Left colon (tissue), 2 donors: ENCODE data around the gene FBXL7. TPM values are rescaled to one million over a fixed set of nuclear protein-coding genes. Genes with fewer than 3 reads are reported as not detected.

Experiments used
- ATAC-seq: fragments of 200-7000 bp; cut with Tn5 transposase; one replicate; pipeline ENCODE4 v1.9.1; 2020; ENCODE audit warnings: mild to moderate bottlenecking, moderate library complexity
- DNase-seq, 2 donors: peaks; one replicate each; pipeline ENCODE4 v3.0.0-alpha.2; 2020
- intact Hi-C, 2 donors: fragments of 100-400 bp; cut with DNase I in 1 of 2; cut with micrococcal nuclease in 1 of 2; formaldehyde crosslinking; loops; one replicate each; pipeline versions ENCODE4 v1.11.2 to v1.14.0; 2022; cut with DNase I, micrococcal nuclease
- total RNA-seq, 2 donors: library from RNA; stranded (reverse); fragmentation: NEBNext Ultra II Directional; extraction: Animal tissue kit (Norgen Biotek cat#: 25700); gene quantifications; one replicate each; pipeline ENCODE4 v1.2.1, GENCODE V29; 2021
- donor health status: DM: no; HTN: no; CAD: no.
- donor health status: DM: yes; HTN: yes; CAD: no.

FBXL7 gene
- total RNA-seq, 2 donors from 2014 or later: 1.6 to 3.6 TPM

- ATAC-seq (no peak), DNase-seq (no peak)
- intact Hi-C loops: no loop called here
Measured at GRCh38 chr5:15600035-15600434, 100.1 kb downstream of the FBXL7 start.

DNA sequence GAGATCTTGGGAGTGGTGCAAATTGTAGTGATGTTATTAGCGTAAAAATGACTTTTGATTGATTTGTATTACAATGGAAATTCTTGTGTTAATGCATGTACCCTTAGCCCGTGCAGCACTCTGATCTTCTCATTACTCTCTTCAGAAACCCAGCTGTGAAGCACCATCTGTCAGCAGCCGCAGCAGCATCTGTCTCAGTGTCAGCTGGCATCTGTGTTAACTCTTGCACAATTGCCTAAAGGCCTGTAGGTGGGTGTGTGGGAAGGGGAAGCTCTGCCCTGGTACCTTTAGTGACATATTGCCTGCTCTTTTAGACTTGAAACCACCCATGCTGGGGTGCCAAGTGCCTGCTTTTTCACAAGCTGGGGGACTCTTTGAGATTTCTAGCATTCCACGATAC lies 101.3 kb downstream of the FBXL7 start:
- DNase-seq: no peak
- ATAC-seq: no peak
- intact Hi-C loops: no loop called here

GRCh38 chr5:15601853-15602252 lies 101.9 kb downstream of the FBXL7 start:
- DNase-seq: no peak

DNA sequence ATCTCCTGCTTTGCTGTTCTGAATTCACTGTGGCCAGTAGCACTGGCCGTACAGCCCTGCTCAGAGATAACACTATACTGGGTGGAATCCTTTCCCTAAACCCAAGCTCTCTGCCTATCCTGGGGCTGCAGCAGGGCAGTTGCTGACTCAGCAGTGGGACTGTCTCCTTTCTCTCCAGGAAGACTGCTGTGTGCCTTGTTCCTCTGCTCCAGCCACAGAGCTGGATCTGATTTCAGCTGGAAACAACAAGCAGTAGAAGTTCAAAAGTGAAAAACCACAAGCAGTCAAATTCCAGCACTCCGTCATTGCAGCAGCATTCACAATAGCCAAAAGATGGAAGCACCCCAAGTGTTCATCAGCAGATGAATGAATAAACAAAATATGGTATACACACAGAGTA lies 105.0 kb downstream of the FBXL7 start:
- intact Hi-C loops: no loop called here
- DNase-seq: no peak
- ATAC-seq: no peak

More at GRCh38 chr5:15601853-15602252, 101.9 kb downstream of the FBXL7 start:
- ATAC-seq: no peak
- intact Hi-C loops: no loop called here

DNA sequence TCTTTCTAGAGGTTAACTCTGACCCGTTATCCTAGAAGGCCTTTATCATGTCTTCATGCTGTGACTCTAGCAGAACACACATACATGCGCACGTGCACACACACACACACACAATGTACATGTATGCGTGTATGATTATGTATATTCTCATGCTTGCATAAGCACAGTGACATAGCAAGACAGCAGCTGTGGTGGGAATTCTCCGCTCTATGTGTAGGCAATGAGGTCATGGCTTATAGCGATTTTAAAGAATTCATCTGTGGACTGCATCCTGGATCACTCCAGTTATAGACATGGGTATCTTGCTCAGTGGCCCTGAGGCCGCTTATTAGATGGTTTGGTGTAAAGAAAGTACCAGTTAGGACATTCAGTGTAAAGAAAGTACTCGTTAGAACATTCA lies 106.2 kb downstream of the FBXL7 start:
- no peak for ATAC-seq
- intact Hi-C loops: no loop called here
- DNase-seq: no peak

GRCh38 chr5:15607076-15607475 lies 107.1 kb downstream of the FBXL7 start:
- ATAC-seq (no peak), DNase-seq (no peak)
- intact Hi-C loops: no loop called here

DNA sequence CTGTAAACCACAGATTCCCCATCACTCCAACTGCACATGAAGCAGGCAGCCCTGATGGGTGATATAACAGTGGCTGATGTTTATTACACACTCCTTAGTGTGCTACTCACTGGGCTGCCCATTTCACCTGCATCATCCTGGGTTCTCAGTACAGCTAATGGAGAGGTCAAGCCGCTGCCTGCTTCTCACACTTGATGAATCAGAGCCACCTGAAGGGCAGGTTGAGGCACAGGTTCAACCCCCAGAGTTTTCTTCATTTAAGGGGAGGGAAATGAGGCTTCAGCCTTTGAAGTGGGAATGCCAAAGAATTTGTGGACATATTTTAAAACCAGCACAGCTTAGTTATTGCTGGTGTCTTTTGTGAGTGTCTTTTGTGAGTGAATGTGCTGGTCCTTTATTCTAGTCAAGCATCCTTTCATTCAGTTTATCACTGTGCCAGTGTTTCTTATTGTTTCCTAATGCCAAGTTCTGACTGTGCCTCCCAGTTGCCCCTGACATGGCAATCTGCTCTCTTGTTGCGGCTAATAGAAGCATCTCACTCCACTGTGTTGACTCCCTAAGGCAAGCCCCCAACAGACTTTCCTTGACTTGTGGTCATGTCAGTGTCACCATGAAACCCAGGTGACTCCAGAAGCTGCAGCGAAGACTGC lies 109.2 kb downstream of the FBXL7 start:
- DNase-seq (no peak), ATAC-seq (no peak)
- intact Hi-C loops: no loop called here

GRCh38 chr5:15610216-15610615 lies 110.2 kb downstream of the FBXL7 start:
- ATAC-seq (no peak), DNase-seq (no peak)
- intact Hi-C loops: no loop called here

DNA sequence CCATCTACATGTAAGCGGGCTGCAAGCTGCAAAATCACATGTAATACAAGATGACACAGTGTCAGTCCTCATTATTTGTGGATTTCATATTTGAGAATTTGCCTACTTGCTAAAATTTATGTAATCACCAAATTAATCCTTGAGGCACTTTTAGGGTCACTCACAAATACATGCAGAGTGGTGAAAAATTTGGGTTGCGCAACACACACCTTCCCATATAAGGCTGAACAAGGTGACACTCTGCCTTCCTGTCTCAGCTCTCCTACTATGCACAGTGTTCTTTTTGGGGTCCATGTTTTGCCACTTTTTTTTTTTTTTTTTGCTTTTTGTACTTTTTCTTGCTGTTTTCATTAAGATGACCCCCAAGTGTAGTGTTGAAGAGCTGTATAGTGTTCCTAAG lies 111.0 kb downstream of the FBXL7 start:
- no peak for DNase-seq
- intact Hi-C loops: no loop called here
- no peak for ATAC-seq

- no peak for DNase-seq
- no peak for ATAC-seq
- intact Hi-C loops: no loop called here
Measured at GRCh38 chr5:15612915-15613635, 113.1 kb downstream of the FBXL7 start.

DNA sequence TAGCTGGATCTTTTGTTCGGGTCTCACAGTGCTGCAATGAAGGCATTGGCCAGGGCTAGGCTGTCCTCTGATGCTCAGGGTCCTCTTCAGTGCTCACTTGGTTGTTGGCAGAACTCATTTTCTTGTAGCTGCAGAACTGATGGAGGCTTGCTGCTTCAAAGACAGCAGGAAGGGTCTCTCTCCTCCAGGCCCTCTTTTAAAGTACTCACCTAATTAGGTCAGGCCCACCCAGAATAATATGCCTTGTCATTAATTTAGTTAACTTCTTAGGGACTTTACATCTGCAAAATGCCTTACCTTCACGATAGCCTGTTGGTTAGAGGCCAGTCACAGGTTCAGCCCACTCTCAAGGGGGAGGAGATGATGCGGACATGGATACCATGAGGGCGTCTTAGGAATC lies 114.7 kb downstream of the FBXL7 start:
- DNase-seq: no peak
- no peak for ATAC-seq
- intact Hi-C loops: no loop called here

DNA sequence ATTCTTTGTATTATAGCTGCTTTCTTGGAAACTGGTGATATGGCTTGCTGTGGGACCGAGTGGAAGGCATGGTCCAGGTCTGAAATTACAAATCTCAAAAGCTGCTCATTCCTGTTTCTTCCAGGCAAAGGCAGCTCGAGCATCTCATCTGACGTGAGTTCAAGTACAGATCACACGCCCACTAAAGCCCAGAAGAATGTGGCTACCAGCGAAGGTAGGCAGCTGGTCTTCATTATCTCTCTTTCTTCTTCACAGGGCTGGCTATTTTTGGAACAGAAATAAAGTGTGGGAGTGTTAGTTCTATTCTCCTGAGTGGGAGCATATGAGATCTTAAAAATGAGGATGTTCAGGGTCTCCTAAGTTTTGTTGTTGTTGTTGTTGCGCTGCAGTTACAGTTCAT lies 115.9 kb downstream of the FBXL7 start:
- intact Hi-C loops: no loop called here
- ATAC-seq (no peak), DNase-seq (no peak)

DNA sequence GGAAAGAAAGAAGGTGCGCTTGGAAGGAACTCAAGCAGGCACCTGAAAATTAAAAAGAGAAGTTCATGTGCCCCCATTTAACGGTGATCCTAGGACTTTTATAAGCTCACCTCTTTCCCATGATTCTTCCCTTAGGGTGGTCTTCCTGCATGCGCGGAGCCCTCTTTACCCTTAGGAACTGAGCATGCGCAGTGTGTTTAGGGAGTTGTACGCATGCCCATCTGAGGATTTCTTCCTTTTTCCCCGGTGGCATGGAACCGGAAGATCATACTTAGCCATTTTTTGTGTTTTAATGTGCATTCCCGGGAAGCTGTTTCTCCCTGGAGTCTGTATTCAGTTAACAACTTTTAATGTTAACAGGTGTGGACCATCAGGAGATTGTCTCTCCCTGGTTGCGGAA lies 119.0 kb downstream of the FBXL7 start:
- intact Hi-C loops: no loop called here
- ATAC-seq (no peak), DNase-seq (no peak)

- no peak for DNase-seq
- ATAC-seq: no peak
- intact Hi-C loops: no loop called here
Measured at GRCh38 chr5:15620501-15620900, 120.5 kb downstream of the FBXL7 start.

GRCh38 chr5:15621094-15621493 lies 121.1 kb downstream of the FBXL7 start:
- intact Hi-C loops: no loop called here
- ATAC-seq: no peak

DNA sequence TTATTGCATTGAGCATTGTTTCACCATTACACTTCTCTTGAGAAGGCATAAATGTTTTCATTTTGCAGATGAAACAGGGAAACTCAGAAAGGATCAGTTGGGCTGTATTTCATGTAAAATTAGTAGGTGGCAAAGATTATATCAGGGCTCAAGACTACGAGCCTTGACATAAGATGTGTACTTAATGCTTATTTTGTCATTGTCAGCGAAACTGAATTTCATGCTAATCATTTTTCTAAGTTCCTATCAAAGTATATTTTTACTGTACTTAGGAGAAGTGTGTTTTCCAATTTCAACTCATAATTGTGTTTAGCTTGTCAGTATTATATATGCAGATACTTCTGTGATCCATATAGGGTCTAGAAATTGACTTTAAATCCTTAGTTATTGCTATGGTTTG lies 123.8 kb downstream of the FBXL7 start:
- intact Hi-C loops: no loop called here
- DNase-seq (no peak), ATAC-seq (no peak)

More at GRCh38 chr5:15621094-15621493, 121.1 kb downstream of the FBXL7 start:
- no peak for DNase-seq

- DNase-seq (no peak), ATAC-seq (no peak)
- intact Hi-C loops: no loop called here
Measured at GRCh38 chr5:15627109-15627508, 127.1 kb downstream of the FBXL7 start.

DNA sequence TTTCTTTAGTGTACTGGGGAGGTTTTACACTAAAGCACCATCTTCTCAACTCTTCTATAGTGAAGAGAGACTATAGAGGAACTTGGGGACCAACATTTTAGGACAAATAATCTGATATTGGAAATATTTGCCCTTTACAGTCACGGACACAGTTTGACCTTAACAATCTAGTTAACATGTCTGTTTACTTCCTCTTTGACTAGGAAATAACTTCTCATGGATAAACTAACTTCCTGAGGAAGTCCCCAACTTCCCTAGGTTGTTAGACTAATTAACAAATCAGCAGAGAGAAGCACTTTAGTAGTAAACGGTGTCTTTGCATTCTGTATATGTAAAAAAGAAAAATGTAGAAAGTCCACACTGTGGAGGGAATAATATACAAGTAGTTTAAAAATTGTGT lies 127.7 kb downstream of the FBXL7 start:
- intact Hi-C loops: no loop called here
- DNase-seq (no peak), ATAC-seq (no peak)

DNA sequence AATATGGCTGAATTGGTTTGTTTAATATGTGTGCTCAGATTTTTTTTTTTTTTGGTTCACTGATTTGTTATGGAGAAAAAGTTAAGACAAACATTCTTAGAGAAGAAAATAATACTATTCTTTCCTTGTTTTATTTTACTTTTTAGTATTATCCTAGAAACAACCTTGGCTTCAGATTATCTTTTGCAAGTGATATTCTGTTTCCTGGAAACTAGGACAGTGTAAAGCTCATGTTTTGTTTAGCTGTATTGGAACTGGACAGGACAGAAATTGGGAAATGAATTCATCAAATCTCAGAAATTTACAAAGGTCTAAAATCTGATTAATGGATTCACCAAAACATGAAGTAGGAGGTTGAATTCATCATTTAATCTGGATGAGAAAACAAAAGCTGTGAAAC lies 130.5 kb downstream of the FBXL7 start:
- ATAC-seq: no peak
- no peak for DNase-seq
- intact Hi-C loops: no loop called here

GRCh38 chr5:15634591-15635288 lies 134.8 kb downstream of the FBXL7 start:
- intact Hi-C loops: no loop called here
- DNase-seq: no peak
- no peak for ATAC-seq
